22Rv1 (cell line): Measurements from ENCODE around the gene SLC17A3.

Experiments used
- ZFX ChIP-seq: fragments of 450-650 bp; IDR thresholded peaks from 2 replicates; pipeline ENCODE4 v1.6.1; 2017; ENCODE audit warnings: antibody characterized with exemption, borderline replicate concordance
- TF ChIP-seq, protein P1 (sequence below): fragments of 450-650 bp; IDR thresholded peaks from 2 replicates; pipeline ENCODE4 v1.5.1; 2017; ENCODE audit warnings: mild to moderate bottlenecking

DNA sequence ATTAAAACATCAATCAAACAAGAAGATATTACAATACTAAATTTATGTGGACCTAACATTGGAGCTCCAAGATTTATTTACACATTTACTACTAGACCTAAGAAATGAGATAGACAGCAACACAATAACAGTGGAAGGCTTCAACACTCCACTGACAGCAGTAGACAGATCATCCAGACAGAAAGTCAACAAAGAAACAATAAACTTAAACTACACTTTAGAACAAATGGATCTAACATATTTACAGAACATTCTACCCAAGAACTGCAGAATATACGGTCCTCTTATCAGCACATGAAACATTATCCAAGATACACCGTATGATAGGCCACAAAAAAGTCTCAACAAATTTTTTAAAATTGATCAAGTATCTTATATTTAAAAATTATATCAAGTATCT is 69.2 kb downstream of the SLC17A3 start:
- TF ChIP-seq, protein P1, sequence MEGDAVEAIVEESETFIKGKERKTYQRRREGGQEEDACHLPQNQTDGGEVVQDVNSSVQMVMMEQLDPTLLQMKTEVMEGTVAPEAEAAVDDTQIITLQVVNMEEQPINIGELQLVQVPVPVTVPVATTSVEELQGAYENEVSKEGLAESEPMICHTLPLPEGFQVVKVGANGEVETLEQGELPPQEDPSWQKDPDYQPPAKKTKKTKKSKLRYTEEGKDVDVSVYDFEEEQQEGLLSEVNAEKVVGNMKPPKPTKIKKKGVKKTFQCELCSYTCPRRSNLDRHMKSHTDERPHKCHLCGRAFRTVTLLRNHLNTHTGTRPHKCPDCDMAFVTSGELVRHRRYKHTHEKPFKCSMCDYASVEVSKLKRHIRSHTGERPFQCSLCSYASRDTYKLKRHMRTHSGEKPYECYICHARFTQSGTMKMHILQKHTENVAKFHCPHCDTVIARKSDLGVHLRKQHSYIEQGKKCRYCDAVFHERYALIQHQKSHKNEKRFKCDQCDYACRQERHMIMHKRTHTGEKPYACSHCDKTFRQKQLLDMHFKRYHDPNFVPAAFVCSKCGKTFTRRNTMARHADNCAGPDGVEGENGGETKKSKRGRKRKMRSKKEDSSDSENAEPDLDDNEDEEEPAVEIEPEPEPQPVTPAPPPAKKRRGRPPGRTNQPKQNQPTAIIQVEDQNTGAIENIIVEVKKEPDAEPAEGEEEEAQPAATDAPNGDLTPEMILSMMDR, result no peak
- TF ChIP-seq ZFX, result no peak
